NT2/D1 (cell line): Measurements from ENCODE around the gene ARX.

ENCODE experiments used
- DNase-seq: peaks from one replicate; pipeline ENCODE4 v3.0.0-alpha.2; 2011; ENCODE audit warnings: low read depth, low spot score
- H3K27me3 ChIP-seq: 2 replicates; pipeline ENCODE4 v1.6.0; 2011; ENCODE audit warnings: mild to moderate bottlenecking; ENCODE audit not compliant: insufficient read length, insufficient read depth
- H3K36me3 ChIP-seq: 2 replicates; pipeline ENCODE4 v1.6.1; 2011; ENCODE audit warnings: mild to moderate bottlenecking, low read length, mixed read lengths; ENCODE audit not compliant: insufficient read depth, insufficient read length
- H3K4me1 ChIP-seq: 2 replicates; pipeline ENCODE4 v1.5.1; 2011; ENCODE audit not compliant: insufficient read depth, insufficient read length
- H3K4me3 ChIP-seq: 2 replicates; pipeline ENCODE4 v1.5.1; 2011; ENCODE audit warnings: low read depth; ENCODE audit not compliant: insufficient read length
- H3K9ac ChIP-seq: 2 replicates; pipeline ENCODE4 v1.6.0; 2011; ENCODE audit warnings: low read depth; ENCODE audit not compliant: insufficient read length
- H3K9me3 ChIP-seq: 2 replicates; pipeline ENCODE4 v1.5.1; 2011; ENCODE audit warnings: mild to moderate bottlenecking, low read length; ENCODE audit not compliant: insufficient read depth
- SUZ12 ChIP-seq: IDR thresholded peaks from 2 replicates; pipeline ENCODE4 v1.6.1; 2011; ENCODE audit not compliant: insufficient read length, insufficient read depth; ENCODE audit errors: extremely low read depth
- YY1 ChIP-seq: IDR thresholded peaks from 2 replicates; pipeline ENCODE4 v1.6.1; 2011; ENCODE audit not compliant: insufficient read length, insufficient read depth
- ZNF274 ChIP-seq: IDR thresholded peaks from 2 replicates; pipeline ENCODE4 v1.6.1; 2011; ENCODE audit warnings: mild to moderate bottlenecking, low read depth, low read length

Gene ARX

DNA sequence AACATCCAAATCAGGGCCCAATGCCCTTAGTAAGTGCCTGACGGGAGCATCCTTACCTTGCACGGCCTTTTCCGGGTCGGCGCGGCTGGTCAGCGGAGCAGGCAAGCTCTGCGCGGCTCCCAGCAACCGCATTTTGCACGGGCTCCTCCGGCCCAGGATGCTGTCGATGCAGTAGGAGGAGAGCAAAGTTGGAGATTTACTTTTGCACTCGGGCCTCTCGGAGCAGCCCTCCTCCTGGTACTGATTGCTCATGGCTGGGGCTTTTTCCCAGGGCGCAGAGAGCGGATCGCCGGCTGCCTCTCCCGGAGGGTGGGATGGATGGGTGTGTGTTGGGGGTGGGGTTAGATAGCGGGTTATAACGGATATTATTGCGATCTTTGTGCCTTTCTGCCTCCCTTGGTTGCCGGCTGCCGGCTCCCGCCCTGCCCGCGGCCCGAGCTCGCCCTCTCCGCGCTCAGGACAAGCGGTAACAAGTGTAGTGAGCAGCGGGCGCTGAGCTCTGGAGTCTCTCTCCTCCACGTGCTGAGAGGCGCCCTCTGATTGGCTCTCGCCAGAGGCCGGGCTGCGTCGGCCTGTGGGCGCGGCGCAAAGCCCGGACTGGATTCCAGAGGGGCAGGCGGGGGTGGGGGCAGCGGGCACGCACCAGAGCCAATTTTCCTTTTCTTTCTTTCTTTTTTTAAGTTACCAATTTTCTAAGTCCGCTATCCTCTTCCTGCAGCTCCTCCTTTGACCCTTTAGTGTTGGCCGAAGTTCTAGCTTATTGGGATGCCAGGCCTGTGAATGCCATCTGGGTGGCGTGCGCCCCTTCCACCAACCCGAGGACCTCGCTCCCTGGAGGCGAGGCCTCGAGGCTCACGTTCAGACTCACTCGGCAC, at the start of gene ARX:
ARX (minus strand) TSS at position 480 of the 875 bp plus-strand sequence; CDS start at position 252, 228 bp downstream.
- Histone ChIP-seq H3K36me3 (no peaks in the 10 kb centered on the region), H3K4me1 (peaks cover 5% of the 10 kb centered on the region), H3K27me3 (peaks cover 96% of the 10 kb centered on the region), H3K9me3 (no peaks in the 10 kb centered on the region), H3K9ac (no peak within 1 kb of the TSS), H3K4me3 (peak within 1 kb of the TSS; percentile 2)
- TF ChIP-seq SUZ12 (peak; percentile 63), ZNF274 (no peak), YY1 (no peak)
- peak; percentile 77 for DNase-seq

DNA sequence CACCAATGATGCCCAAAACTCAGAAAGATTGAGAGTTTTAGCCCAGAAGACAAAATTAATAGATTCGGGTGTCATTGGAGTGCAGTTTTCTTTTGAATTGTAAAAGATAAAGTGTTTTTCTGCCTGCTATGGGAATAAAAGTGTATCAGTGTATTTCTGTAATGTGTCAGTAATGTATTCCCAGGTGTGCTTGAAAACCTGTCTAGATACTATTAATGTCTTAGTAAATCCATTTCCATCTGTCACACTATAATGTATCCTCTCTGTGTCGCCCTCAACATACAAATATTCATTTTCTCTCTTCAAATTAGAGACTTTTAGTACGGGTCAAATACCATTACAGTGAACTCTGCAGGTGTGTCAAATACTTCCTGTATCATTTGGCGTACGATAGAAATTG, 43.5 kb upstream of the ARX start:
- Histone ChIP-seq H3K4me3 (no peak overlapping the region), H3K27me3 (no peaks in the 10 kb centered on the region), H3K9me3 (no peaks in the 10 kb centered on the region), H3K4me1 (no peaks in the 10 kb centered on the region), H3K36me3 (no peaks in the 10 kb centered on the region), H3K9ac (no peak overlapping the region)
- TF ChIP-seq SUZ12, result no peak
- TF ChIP-seq YY1, result no peak
- TF ChIP-seq ZNF274, result no peak
- DNase-seq, result no peak

DNA sequence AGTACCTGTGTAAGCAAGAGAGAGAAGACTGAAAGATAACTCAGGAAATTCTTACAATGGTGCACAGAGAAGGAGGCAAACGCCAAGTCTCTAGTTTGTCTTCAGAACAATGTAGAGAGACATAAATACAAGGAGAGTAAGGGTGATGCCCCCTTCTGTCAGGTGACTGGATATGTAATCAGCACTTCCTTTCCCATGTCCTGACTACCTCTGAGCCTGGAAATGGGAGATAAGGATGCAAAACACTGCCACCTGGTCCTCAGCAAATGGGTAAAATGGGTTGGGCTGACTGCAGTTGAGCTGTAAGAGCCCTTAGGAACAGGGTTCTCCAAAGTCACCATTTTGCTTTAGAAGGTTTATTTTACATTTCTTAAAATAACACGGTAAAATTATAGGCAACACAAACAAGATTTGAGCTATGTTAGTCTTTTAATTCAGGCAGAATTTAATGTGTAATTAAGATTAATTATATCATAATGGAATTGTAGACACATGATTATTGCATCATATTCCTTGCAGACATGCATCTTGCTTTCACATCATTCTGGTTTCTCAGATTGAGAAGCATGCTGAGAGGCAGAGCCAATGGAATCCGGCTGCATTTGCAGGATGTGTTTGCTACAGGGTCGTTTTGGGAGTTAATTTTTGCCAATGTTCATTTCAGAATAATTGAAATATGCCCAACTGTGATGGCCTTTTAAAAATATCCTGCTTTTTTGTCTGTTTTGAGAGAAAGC, 37.2 kb upstream of the ARX start:
- no peak overlapping the region for H3K4me3 ChIP-seq
- peaks cover 3% of the 10 kb centered on the region for H3K4me1 ChIP-seq
- H3K36me3 ChIP-seq, result no peaks in the 10 kb centered on the region
- 0 out of 2 replicates have a peak, but pooled peaks cover 3% of the 10 kb centered on the region for H3K9me3 ChIP-seq
- DNase-seq, result no peak
- H3K9ac ChIP-seq, result no peak overlapping the region
- H3K27me3 ChIP-seq, result no peaks in the 10 kb centered on the region
- TF ChIP-seq SUZ12, result no peak

GRCh38 chrX:25049971-25050370, 34.2 kb upstream of the ARX start:
- H3K4me3 ChIP-seq, result no peak overlapping the region
- H3K9ac ChIP-seq, result no peak overlapping the region
- DNase-seq, result no peak
- no peaks in the 10 kb centered on the region for H3K36me3 ChIP-seq
- TF ChIP-seq ZNF274, result no peak
- TF ChIP-seq SUZ12, result no peak
- TF ChIP-seq YY1, result no peak
- H3K27me3 ChIP-seq, result no peaks in the 10 kb centered on the region
- peaks cover 4% of the 10 kb centered on the region for H3K4me1 ChIP-seq
- 0 out of 2 replicates have a peak, but pooled peaks cover 3% of the 10 kb centered on the region for H3K9me3 ChIP-seq

DNA sequence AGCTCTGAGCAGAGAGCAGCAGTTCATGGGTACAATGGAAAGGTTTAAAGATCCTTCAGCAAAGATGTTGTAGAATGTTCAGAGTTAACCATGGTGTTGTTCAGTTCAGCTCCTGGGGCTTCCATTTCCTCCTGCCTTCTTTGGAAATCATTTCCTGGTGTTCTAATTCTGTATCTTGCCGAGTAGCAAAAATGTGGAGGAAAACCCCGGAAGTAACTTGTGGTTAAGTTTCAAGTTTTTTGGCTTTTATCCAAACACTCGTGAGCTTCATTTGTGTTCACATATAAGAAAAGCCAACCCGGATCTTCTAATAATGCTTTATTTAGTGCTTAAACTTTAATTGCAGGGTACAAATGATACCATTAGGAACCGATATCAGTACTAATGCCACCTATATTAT, 33.6 kb upstream of the ARX start:
- Histone ChIP-seq H3K27me3 (no peaks in the 10 kb centered on the region), H3K4me3 (no peak overlapping the region), H3K9ac (no peak overlapping the region), H3K4me1 (peaks cover 4% of the 10 kb centered on the region), H3K36me3 (no peaks in the 10 kb centered on the region), H3K9me3 (0 out of 2 replicates have a peak, but pooled peaks cover 3% of the 10 kb centered on the region)
- no peak for DNase-seq
- TF ChIP-seq ZNF274 (no peak), YY1 (no peak), SUZ12 (no peak)

- no peak for DNase-seq
- no peak for TF ChIP-seq YY1
- no peak for TF ChIP-seq SUZ12
- TF ChIP-seq ZNF274, result no peak
- no peak overlapping the region for H3K9ac ChIP-seq
- 0 out of 2 replicates have a peak, but pooled peaks cover 3% of the 10 kb centered on the region for H3K9me3 ChIP-seq
- H3K4me1 ChIP-seq, result peaks cover 4% of the 10 kb centered on the region
- H3K27me3 ChIP-seq, result no peaks in the 10 kb centered on the region
- no peak overlapping the region for H3K4me3 ChIP-seq
- no peaks in the 10 kb centered on the region for H3K36me3 ChIP-seq
Measured at GRCh38 chrX:25048178-25048577, 32.4 kb upstream of the ARX start.

DNA sequence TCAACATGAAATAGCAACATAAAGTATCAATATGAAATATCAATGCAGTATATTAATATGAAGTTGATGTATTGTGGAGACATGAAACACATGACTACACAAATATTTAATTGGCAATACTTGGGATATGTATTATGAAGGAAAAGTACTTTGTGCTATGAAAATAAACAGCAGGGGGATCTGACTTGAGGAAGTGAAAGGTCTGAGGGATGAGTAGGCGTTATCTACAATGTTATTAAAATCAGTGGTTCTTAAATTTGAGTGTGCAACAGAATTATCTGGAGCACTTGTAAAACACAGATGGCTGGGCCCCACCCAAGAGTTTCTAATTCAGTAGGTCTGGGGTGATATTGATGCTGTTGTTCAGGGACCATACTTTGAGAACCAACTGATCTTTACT, 27.4 kb upstream of the ARX start:
- no peaks in the 10 kb centered on the region; the same call in 1 of the 2 replicates for H3K9me3 ChIP-seq
- TF ChIP-seq YY1 (no peak), ZNF274 (no peak), SUZ12 (no peak)
- H3K4me3 ChIP-seq, result no peak overlapping the region
- H3K9ac ChIP-seq, result no peak overlapping the region
- peaks cover 3% of the 10 kb centered on the region for H3K4me1 ChIP-seq
- no peak for DNase-seq
- no peaks in the 10 kb centered on the region for H3K36me3 ChIP-seq
- H3K27me3 ChIP-seq, result no peaks in the 10 kb centered on the region
